HG02623 (cell line): ENCODE results near the gene SRP9.

Experiments used
- ATAC-seq: cut with Tn5 transposase; IDR thresholded peaks from one replicate; pipeline ENCODE4 v1.9.1; 2021; ENCODE audit warnings: moderate library complexity; ENCODE audit not compliant: unreplicated experiment

The SRP9 gene, protein sequence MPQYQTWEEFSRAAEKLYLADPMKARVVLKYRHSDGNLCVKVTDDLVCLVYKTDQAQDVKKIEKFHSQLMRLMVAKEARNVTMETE

DNA sequence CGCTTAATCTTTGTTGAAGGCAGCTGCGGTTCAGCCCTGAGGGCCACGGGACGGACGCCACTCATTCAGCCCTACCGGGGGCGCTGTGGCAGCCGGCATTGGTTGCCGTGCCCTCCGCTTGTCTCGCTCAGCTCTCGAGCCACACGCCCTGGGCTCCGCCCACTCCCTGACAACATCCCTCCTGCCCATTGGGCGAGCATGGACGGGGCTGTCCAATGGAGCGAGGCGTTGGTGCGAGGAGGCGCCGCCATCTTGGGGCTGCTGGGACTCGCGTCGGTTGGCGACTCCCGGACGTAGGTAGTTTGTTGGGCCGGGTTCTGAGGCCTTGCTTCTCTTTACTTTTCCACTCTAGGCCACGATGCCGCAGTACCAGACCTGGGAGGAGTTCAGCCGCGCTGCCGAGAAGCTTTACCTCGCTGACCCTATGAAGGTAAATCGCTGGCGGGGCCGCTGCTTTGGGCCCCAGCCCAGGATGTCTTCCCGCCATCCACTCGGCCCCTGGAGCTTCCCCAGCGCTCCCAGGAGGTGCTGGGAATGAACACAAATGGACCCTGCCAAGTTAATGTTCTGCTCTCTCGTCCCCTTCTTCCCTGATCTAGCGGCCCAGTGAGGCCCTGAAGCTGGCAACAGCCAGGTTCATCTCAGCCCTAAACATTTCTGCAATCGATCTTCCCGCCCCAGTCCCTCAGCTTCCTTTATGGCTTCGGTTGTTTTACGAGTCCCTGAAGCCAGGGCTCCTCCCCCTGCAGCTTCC lies at the start of gene SRP9:
TSS of gene SRP9 (plus strand) at position 244 of the 754 bp plus-strand sequence. CDS start at position 359, 115 bp downstream.
- peak; percentile 98 for ATAC-seq

DNA sequence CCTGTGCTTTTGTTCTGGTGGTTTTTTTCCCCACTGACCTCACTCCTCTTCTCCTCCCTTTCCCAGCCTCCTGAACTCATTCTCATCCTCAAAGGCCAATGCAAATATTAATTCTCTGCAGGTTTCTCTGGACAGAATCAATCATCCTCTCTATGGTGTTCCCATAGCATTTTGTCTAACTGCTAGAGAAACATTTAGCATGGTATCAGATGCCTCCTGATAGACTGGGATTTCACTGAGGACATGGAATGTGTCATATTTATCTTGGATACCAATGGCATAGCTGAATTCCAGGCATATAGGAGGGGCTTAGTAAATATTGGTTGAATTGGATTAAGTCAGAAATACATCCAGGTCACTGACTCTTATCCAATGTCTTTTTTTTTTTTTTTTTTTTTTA lies 46.1 kb upstream of the SRP9 start:
- no peak for ATAC-seq

DNA sequence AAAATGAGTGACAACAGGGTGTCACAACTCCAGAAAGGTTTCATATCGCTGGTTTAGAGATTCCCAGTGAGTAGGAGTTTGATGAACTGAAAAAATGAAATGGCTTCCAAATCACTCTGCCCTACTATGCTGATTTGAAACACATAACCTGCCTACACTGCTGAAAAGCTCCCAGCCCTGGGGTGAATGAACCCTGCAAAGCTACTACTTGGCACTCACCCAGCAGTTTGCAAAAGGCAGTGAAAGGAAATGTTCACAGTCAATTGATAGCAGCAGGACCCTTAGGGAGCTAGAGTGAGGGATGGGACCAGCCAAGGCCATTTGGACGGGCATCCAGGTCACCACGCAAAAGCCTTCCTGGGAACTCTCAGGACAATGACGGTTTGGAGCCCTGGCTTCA lies 44.4 kb upstream of the SRP9 start:
- no peak for ATAC-seq

DNA sequence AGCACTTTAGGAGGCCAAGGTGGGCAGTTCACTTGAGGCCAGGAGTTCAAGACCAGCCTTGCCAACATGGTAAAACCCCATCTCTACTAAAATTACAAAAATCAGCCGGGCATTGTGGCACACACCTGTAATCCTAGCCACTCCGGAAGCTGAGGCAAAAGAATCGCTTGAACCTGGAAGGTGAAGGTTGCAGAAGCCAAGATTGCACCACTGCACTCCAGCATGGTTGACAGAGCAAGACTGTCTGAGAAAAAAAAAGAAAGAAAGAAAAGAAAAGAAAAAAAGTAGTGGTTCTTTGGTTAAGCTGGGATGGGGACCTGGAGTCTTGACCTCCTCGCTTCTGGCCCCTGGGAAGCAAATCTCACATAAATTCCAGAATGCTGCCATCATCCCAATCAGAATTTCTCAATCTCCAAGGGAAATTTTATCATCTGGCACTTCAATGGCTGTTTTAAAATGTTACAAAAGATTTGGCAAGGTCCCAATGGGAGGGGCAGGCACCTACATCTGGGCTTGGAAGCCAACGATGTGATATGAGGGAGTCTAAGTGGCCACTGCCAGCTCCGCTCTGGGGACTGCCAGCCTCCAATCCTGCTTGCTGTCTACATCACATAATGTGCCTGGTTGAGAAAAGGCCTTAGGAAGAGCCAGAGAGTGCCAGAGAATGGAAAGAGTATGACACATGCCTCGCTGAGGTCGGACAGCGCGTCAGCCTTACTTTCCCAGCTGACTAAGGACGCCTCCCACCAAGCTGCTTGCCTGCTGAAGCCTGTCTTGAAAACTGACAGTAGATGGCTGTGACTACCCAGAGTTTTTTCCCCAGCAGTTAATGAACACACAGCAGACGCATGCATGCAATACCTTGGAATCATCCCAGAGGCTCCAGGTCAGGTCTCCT lies 42.1 kb upstream of the SRP9 start:
- ATAC-seq, result no peak

DNA sequence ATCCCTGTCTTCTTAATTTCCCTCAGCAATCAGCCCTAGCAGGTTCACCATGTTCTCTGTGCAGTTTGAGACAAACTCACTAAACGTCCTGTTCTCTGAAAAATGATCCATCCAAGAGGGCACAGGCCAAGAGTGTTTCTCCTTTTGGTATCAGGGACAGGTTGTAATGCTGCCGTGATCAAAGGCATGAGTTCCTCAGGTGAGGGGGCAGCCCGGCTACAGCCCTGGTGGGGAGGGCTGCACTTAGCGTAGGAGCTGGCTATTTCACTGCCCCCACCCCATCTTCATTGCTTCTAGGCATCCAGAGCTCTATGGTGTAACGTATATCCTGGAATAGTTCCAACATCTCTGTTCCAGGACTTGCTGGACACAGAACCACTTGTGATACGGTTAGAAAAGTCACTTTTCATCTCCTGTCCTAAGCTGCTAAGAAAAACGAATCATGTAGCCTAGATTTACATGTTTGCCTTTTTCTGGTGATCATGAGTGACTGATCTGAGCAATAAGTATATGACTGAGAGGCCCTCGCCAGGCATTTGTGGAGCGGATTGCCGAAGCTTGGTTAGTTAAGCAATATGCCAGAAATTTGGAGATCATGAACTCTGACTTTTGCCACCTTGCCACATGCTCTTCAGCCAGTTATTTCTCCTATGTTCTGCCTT lies 41.1 kb upstream of the SRP9 start:
- ATAC-seq, result no peak

DNA sequence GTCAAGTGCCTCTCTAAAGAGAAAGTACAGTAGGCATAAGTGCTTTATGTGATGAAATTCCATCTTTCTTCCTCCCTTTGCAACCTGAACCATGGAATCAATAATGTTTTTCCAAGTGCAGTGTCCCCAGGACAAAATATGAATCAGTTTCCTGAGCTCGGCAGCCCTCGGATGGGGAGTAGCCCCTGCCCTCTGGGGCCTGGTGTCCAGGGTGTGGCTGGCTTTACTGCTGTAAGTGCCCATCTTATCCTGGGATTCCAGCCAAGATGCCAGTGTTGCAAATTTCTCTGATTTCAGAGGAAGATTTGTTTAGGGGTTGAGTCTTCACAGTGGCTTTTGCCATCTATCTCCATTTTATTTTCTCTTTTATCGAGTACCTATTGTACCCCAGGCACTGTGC lies 40.5 kb upstream of the SRP9 start:
- ATAC-seq, result no peak

DNA sequence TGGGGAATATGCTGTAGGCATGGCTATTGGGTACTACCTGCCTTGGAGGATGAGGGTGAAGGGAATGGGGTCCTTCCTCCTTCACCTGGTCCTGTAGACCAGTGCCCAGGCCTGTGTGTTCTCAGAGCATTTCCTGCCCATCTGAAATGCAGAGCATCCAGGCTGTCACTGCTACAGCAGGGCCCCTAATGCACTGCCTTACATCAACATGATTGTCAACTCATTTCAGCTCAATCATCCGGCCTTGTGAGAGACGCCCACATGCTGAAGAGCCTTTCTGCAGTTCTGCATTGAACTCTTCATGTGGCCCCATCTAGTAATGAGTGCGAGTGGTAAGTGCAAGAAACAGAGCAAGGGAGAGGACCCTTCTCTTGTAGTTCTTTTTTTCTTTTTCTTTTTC lies 39.8 kb upstream of the SRP9 start:
- no peak for ATAC-seq

DNA sequence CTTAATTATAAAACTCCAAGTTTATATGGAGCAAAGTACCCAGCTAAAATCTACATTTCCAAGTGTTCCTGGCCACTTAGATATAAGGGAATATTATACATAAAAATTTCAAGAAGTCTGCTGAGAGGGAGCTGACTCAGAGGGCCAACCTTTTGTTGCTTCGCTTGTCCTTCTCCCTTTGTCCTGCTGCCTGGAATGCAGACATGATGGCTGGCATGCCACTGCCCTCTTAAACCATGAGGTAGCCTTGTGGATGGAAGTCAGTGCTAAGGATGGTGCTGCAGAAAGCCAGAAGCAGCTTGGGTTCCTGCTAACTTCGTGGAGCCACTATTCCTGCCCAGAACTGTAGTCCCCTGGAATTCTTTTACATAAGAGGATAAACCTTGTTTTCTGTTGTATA lies 38.9 kb upstream of the SRP9 start:
- no peak for ATAC-seq

DNA sequence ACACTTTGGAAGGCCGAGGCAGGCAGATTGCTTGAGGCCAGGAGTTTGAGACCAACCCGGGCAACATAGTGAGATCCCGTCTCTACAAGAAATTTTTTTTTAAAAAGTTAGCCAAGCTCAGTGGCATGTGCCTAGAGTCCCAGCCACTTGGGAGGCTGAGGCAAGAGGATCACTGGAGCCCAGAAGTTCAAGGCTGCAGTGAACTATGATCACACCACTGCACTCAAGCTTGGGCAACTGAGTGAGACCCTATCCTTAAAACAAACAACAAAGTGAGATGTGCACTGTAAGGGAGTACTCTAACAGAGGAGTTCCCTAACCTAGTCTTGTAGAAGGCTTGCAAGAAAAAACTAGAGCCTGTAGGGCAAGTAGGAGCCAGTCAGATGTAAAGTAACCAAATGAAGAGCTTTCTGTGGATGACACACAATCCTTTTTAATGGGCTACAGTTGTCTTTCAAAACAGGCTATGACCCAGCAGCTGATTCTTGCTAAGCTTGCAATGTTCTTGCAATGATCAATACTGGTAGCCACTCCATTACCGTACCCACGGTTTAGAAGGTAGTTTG lies 38.0 kb upstream of the SRP9 start:
- ATAC-seq, result no peak

DNA sequence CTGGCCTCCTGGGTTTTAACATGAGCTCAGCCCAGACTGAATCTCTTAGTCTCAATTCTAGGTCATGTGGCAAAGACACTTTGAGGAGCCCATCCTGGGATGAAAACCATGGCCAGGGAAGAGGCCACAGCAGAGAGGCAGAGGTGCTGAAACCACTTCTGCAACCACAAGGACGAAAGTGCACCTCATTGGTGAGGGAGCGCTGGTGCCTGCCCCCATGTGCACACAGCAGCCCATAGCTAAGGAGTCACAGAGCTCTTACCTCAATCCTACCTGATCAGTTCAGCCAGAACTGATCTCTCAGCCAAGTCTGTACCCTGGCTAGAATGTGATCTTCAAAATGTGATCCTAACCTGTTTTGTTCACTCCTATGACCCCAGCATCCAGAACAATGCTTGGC lies 32.9 kb upstream of the SRP9 start:
- ATAC-seq, result no peak

DNA sequence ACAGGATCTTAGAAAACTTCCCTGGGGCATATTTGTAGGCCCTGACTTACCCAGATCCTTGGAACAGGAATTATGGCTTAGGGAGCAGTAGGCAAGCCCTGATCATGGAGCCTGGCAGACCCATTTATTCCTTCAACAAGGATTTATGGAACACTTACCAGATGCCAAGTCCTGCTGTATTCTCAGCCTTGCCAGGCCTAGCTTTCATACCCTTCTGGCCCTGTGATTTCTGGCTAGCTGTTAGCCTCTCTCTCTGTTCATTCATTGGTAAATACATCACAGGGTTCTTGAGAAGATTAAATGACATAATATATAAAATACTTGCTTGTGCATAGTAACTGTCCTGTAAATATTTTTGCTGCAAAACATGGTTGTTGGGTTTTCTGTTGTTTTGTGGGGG lies 32.4 kb upstream of the SRP9 start:
- no peak for ATAC-seq

DNA sequence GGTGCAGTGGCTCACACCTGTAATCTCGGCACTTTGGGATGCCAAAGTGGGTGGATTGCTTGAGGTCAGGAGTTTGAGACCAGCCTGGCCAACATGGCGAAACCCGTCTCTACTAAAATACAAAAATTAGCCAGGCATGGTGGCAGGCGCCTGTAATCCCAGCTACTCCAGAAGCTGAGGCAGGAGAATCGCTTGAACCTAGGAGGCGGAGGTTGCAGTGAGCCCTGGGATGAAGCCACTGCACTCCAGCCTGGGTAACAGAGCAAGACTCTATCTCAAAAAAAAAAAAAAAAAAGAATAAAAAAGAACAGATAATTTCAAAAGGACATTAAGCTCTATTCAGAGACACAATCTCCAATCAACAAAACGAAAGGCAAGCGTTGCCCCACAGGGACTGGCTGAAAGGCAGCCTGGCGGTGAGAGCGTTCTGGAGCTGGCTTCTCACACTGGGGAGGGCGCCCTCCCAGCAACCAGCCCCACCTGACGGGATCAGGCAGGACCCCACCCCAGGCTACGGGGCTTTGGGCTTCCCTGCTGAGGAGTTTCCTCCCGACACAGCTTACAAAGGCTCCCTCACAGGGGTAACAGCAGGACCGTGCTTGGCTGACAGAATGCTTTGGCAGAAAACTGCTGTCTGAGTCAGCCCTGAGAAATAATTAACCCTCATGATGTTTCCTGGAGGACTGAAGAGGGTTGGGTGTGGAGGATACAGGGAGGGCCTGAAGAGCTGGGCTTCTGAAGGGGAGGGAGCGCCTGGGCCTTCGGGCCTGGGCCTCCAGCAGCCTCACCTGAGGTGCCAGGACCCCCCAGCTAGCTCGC lies 31.1 kb upstream of the SRP9 start:
- no peak for ATAC-seq

DNA sequence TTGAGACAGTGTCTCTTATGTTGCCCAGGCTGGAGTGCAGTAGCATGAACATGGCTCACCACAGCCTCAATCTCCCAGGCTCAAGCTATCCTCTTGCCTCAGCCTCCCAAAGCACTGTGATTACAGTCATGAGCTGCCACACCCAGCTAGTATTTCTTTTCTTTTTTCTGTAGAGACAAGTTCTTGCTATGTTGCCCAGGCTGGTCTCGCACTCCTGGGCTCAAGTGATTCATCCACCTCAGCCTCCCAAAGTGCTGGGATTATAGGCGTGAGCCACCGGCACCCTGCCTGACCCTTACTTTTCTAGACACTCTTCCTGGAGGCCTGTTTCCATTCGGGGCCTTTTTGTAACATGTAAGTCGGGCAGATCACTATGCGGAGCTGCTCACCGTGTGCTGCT lies 30.1 kb upstream of the SRP9 start:
- no peak for ATAC-seq

DNA sequence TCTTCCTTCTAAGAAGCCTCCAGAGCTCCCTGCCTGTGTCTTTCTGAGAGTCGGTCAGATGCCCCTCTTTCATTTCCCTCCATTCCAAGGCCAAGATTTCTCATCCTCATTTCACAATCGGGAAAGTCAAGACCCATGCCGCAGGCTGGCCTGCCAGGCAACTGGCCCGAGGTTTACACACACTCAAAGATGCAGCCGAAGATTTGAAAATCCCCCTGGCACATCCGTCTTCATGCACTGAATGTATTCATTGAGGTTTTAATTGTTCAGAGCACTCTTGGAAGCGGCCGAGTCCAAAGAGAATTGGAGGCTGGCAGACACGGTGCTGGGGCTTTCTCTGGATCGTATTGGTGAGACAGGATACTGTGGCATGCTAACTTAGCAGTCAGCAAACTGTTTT lies 29.1 kb upstream of the SRP9 start:
- no peak for ATAC-seq

DNA sequence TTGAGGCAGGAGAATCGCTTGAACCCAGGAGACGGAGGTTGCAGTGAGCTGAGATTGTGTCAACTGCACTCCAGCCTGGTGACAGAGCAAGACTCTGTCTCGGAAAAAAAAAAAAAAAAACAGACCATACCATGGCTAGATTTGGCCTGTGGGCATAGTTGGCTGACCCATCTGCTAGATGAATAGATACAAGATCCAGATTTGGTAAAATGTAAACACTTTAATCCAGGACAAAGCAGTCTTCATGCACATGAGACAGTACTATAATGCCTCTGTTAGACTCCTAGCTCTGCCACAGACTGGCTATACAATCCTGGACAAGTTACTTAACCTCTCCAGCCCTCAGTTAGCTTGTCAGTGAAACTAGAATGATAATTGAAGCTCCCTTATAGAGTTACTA lies 27.9 kb upstream of the SRP9 start:
- ATAC-seq, result no peak

DNA sequence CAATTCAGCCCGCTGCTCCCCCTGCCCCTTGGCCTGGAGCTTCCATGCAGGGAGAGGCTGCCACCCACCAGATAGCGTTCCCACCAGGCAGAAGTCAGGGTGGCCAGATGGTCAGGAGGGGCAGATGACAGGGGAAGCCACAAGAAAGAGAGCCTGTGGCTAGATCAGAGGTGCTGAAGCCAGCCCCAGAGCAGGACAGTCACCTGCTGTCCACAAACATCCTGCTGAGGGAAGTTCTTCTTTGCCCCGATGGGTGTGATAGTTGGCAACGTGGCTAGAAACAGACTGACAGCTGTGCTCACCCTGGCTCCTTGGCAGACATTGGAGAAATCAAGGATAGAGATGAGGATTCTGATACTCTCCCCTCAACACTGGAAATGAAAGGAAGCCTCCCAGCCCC lies 27.2 kb upstream of the SRP9 start:
- ATAC-seq, result no peak

DNA sequence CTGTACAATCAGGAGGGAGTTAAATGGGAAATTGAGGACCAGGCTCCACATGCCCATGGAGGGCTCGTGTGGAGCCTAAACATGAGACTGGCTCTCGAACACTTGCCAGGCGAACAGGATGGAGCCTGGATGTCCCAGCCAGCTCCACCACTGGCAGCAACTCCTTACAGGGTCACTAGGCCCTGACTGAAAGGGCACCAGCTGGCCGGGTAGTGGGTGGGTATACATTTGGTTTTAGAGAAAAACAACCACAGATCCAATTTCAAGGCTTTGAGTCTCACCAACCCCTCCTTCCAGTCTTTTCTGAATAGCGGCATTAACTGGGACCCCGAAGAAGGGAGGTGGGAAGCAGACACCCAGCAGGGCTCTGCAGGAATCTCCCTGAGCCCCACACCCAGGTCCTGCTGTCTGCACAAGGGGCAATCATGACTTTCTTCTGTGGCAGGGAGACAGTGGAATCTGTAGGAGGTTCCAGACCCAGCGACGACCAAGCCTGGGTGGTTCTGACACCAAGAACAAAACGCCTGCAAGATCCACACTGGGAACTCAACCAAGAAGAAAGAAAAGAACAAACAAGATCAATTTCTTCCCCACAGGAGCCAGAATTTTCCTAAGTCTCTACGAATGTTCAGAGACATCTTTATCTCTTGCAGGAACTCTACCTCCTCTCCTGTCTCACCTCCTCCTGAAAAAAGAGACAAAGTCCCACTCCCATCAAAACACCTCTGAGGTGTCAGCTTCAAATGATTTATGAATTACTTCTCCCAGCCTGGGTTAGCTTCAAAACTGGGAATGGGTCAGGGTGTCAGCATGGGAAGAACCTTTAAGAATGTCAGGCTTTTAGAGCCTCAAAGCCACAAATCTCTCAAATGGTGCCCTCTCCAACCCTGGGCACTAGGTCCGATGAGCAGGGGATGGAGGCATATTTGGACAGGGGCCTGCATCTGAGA lies 26.5 kb upstream of the SRP9 start:
- no peak for ATAC-seq

DNA sequence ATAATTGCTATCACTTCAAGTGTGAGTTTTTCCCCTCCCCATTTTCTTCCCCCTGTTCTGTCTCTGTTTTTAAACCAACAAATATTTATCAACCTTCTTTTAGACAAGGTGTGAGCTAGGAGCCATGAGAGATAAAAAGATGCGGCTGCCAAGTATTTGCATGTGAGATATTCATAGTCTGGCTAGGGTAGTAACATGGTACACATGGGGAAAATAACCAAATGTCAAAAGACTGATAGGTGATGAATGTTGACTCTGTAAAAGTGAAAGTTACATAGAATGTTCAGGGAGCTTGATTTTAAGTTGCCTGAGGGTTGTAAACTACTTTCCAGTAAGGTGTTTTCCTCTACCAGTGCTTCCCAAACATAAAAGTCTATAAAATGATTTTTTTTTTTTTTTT lies 25.4 kb upstream of the SRP9 start:
- no peak for ATAC-seq

DNA sequence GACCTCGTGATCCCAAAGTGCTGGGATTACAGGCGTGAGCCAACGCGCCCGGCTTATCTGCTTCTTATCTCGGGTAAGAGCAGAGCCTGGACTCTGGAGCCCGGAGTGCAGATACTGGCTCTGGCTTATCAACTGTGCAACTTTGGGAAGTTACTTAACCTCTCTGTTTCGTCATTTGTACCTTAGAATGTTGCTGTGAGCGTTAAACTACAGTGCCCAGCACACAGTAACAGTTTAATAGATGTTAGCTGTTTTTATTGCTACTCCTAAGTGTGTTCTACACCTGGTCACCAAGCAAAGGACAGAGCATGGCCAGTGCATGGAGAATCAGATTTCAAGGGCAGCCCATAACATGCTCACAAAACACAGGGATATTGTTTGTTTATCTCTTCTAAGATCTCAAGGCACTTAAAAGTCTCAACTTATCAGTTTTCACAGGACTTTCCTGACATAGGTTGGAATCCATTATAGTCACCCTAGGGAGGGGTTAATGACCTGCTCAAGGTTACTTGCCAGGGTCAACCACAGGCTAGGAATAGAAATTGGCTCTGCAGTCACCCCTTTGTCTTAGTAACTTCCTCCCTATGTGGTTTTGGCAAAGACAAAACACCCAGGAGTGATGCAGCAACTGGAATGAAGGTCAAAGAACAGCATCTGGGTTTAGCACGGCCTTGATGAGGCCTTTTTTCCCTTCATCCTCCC lies 22.5 kb upstream of the SRP9 start:
- no peak for ATAC-seq
